Right cardiac atrium (tissue), 5 donors: ENCODE data around the gene FXYD5. TPM values are rescaled to one million over a fixed set of nuclear protein-coding genes. Genes with fewer than 3 reads are reported as not detected.

ENCODE experiments used
- polyA plus RNA-seq: library from polyadenylated mRNA; stranded (reverse); fragments of 200-250 nt; gene quantifications from one replicate; pipeline ENCODE4 v1.2.3, GENCODE V29; 2013
- total RNA-seq, 4 donors: library from RNA; stranded (reverse); fragmentation: NEBNext Ultra II Directional; extraction: Animal tissue kit (Norgen Biotek cat#: 25700); gene quantifications; one replicate each; pipeline ENCODE4 v1.2.1, GENCODE V29; 2021
- donor health status: healthy with polysubstance abuse.
- donor health status: DM: no; HTN: yes; CAD: no.
- donor health status: DM: no; HTN: no; CAD: no.
- donor health status: DM: no; HTN: yes; CAD: no; lungs with severe emphysema.
- donor health status: DM: yes; HTN: yes; CAD: no.

FXYD5 gene
- total and polyA plus RNA-seq, 5 donors: 22.5 to 46.3 (median 31.1) TPM

Other genes starting within 250 kb of the FXYD5 start
- gene ZNF30, start 227.8 kb upstream of the FXYD5 start, total RNA-seq: 1 to 10 TPM; 1.4 to 3.4 (median 3.1) TPM
- 1.8 TPM for gene ZNF30, start 227.8 kb upstream of the FXYD5 start, polyA plus RNA-seq
- 1 to 10 TPM; 3.3 to 5.1 (median 4.3) TPM for gene ZNF792, start 190.5 kb upstream of the FXYD5 start, total RNA-seq
- 1.1 TPM for gene ZNF792, start 190.5 kb upstream of the FXYD5 start, polyA plus RNA-seq
- gene GRAMD1A, start 154.4 kb upstream of the FXYD5 start, total RNA-seq: 10 to 100 TPM; 27.9 to 37.4 (median 32.7) TPM
- 32.0 TPM for gene GRAMD1A, start 154.4 kb upstream of the FXYD5 start, polyA plus RNA-seq
- gene SCN1B, start 124.3 kb upstream of the FXYD5 start, total RNA-seq: 100 to 1,000 TPM in 1 of 4 donors, 10 to 100 TPM in 3; 74.3 to 134 (median 87.1) TPM
- gene SCN1B, start 124.3 kb upstream of the FXYD5 start, polyA plus RNA-seq: 89.1 TPM
- 1 to 10 TPM; 3.9 to 7.0 (median 5.0) TPM for gene HPN, start 113.0 kb upstream of the FXYD5 start, total RNA-seq
- 1.5 TPM for gene HPN, start 113.0 kb upstream of the FXYD5 start, polyA plus RNA-seq
- 1 to 10 TPM; 2.2 to 5.7 (median 4.3) TPM for gene FXYD3, start 38.9 kb upstream of the FXYD5 start, total RNA-seq
- 5.2 TPM for gene FXYD3, start 38.9 kb upstream of the FXYD5 start, polyA plus RNA-seq
- 10 to 100 TPM; 25.0 to 40.9 (median 32.5) TPM for gene LGI4, start 19.7 kb upstream of the FXYD5 start, total RNA-seq
- gene LGI4, start 19.7 kb upstream of the FXYD5 start, polyA plus RNA-seq: 35.6 TPM
- 100 to 1,000 TPM; 441 to 544 (median 499) TPM for gene FXYD1, start 15.9 kb upstream of the FXYD5 start, total RNA-seq
- gene FXYD1, start 15.9 kb upstream of the FXYD5 start, polyA plus RNA-seq: 289 TPM
- gene FXYD7, start 11.5 kb upstream of the FXYD5 start, total RNA-seq: under 1 TPM in 1 of 4 donors, not detected in 3; 0.40 TPM
- 0.25 TPM for gene FXYD7, start 11.5 kb upstream of the FXYD5 start, polyA plus RNA-seq
- not detected for gene FAM187B, start 74.0 kb downstream of the FXYD5 start, total RNA-seq
- gene FAM187B, start 74.0 kb downstream of the FXYD5 start, polyA plus RNA-seq: not detected
- gene LSR, start 94.3 kb downstream of the FXYD5 start, total RNA-seq: 1 to 10 TPM; 4.6 to 8.9 (median 4.8) TPM
- 5.0 TPM for gene LSR, start 94.3 kb downstream of the FXYD5 start, polyA plus RNA-seq
- gene USF2, start 114.2 kb downstream of the FXYD5 start, total RNA-seq: 100 to 1,000 TPM; 182 to 270 (median 239) TPM
- gene USF2, start 114.2 kb downstream of the FXYD5 start, polyA plus RNA-seq: 332 TPM
- gene HAMP, start 127.8 kb downstream of the FXYD5 start, total RNA-seq: 100 to 1,000 TPM; 164 to 286 (median 230) TPM
- 406 TPM for gene HAMP, start 127.8 kb downstream of the FXYD5 start, polyA plus RNA-seq
- not detected for gene MAG, start 137.4 kb downstream of the FXYD5 start, total RNA-seq
- gene MAG, start 137.4 kb downstream of the FXYD5 start, polyA plus RNA-seq: 1.3 TPM
- under 1 TPM; 0.54 to 0.80 (median 0.72) TPM for gene CD22, start 174.5 kb downstream of the FXYD5 start, total RNA-seq
- gene CD22, start 174.5 kb downstream of the FXYD5 start, polyA plus RNA-seq: 0.20 TPM
- not detected for gene FFAR1, start 193.2 kb downstream of the FXYD5 start, total RNA-seq
- gene FFAR1, start 193.2 kb downstream of the FXYD5 start, polyA plus RNA-seq: not detected
- under 1 TPM in 1 of 4 donors, not detected in 3; 0.31 TPM for gene FFAR3, start 203.7 kb downstream of the FXYD5 start, total RNA-seq
- 0.05 TPM for gene FFAR3, start 203.7 kb downstream of the FXYD5 start, polyA plus RNA-seq
- not detected for gene GPR42, start 216.3 kb downstream of the FXYD5 start, total RNA-seq
- gene GPR42, start 216.3 kb downstream of the FXYD5 start, polyA plus RNA-seq: not detected